NCI-H526 (cell line): ENCODE results near the gene HDC.

Experiments
- DNase-seq, 2 experiments: peaks; one replicate each; lab custom pipeline; 2025; lab: John Stamatoyannopoulos, UW

HDC gene

GRCh38 chr15:50252556-50252955, 13.0 kb downstream of the HDC start:
- no peak for DNase-seq

DNA sequence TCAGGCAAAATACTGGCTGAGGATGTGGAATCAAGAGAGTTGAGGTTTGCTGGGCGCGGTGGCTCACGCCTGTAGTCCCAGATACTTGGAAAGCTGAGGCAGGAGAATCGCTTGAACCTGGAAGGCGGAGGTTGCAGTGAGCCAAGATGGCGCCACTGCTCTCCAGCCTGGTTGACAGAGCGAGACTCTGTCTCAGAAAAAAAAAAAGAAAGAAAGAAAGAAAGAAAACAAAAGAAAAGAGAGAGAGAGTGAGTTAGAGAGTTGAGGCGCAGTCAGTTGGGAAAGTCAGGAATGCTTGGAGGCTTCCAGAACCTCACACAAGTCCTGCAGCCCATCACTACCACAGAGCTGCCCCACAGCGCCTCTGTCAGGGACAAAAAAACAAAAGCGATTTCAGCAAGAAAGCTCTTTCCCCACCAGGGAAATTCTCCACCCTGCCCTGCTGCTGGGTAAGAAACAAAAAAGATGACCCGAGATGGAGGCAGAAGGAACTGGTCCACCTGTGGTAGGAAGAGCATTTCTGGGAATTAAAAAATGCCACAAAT, 13.8 kb downstream of the HDC start:
- DNase-seq: no peak

DNA sequence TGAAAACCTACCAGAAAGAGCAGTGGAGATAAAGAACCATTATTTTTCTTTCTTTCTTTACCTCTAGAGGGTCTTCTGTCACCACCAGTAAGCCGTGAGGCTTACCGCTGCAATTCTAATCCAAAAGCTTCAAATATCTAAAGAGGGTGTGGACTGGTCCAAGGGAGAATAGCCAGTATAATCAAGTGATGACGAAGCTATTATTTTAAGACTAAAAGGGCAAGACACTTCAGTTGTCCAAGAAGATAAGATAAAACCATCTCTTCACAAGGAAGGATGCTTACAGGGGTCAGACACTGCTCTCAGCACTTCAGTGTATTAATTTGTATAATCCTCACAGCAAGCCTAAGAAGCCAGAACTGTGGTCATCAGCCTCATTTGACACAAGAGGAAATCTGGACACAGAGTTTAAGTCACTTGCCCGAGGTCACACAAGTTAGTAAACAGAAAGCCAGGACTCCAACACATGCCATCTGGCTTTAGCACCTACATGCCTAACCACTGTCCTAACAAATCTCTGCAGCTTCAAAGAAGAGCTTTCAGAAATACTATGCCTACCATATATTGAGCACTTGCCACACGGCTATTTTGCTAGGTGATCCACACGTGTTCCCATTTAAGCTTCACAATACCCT, 14.6 kb downstream of the HDC start:
- no peak for DNase-seq

DNA sequence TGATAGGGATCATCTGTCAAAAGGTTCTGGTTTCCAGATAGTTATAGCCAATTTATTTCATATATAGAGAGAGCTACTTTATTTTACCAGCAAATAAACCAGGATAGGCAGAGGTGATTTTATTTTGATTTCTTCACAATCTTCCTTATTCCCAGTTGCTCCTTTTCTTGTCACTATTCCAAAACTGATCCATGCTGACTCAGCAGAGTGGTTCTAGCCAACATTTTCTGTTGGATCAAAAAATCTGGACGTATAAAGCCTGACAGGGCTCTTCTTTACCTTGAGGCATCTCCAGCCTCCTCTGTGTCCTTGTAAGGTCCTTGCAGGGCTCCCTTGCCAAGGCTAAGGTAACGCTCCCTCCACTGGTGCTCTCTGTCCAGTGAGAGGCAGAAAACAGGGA, 15.8 kb downstream of the HDC start:
- DNase-seq: no peak

DNA sequence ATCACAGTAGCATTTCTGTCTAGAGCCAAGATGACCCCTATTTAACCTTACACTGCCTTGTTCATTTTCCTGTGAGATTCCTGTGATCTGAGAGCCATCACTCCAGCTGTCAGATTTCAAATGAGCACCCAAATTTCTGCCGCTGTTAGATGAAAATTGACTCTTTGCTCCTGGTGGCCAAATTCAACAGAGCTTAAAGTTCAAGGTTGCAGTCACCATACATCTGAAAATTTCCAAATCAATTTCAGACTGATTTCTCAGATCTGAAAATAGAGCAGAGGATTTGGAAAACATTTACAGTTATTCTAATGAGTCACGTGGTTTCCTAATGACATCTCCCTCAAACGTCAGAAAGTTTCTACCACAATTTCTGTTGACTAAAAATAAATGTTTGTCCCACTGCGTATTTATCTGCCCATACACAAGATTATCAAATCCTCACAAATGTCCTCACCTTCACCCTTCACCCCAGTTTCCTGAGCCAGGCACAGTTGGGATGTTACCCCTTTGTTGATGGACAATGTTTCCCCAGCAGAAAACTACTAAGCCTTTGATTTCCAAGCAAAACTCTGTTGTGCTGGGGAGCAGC, 16.4 kb downstream of the HDC start:
- DNase-seq: no peak

DNA sequence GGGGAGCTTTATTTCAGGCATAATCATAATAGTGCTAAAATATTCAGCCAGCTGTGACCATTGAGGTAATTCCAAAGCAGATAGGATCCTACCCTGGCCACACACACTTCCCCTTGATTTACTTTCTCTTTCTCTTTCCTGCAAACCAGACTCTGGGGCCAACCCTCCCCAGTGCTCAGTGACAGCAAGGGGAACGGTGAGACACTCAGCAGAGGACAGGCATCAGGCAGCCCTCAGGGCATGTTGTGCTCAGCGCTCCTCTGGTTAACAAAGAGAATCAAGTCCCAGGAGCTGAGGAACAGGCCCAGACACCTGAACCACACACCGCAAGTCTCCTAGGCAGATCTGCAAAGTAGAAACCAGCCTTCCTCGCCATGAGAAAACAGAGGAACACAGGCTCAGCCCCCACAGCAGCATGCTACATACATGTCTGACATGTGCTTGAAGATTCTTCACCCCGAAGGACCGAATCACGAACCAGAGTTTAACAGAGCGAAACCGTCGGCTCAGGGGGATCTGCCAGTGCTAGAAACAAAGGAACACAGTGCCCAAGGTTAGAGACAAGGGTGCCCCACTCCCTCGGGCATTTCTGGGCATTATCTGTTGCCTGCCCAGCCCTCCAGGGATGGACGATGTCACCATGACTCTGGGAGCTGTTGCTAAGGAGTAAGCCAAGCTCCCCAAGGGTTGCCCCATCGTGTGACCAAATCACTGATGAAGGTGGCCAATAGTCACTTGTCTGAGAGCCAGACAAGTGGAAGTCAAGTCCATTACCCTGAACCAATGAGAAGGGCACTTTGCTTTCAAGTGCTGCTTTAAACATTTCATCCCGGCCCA, 17.5 kb downstream of the HDC start:
- DNase-seq: no peak

GRCh38 chr15:50246631-50247030, 18.9 kb downstream of the HDC start:
- no peak for DNase-seq

GRCh38 chr15:50244959-50245624, 20.4 kb downstream of the HDC start:
- DNase-seq: no peak

GRCh38 chr15:50244153-50244552, 21.4 kb downstream of the HDC start:
- no peak for DNase-seq

- DNase-seq: no peak
Measured at GRCh38 chr15:50241684-50242450, 23.7 kb downstream of the HDC start.

DNA sequence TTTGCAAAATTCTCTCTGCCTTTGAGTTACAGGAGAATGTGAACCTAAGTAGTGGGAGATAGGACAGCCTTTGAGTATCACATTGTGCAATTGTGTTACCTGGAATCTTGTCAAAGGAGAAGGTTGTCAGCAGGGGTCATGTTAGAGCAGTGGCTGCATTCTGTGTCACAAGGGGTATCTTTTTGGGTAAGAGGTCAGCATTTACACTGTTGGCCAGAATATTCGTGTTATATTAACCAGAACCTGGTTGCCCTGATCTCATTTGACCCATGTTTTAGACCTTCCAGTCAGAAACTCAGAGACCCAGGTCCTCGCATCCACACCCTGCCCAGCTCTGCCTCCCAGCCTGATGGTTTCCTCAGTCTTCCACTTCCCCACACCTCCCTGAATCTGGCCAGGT, 27.3 kb downstream of the HDC start:
- no peak for DNase-seq

DNA sequence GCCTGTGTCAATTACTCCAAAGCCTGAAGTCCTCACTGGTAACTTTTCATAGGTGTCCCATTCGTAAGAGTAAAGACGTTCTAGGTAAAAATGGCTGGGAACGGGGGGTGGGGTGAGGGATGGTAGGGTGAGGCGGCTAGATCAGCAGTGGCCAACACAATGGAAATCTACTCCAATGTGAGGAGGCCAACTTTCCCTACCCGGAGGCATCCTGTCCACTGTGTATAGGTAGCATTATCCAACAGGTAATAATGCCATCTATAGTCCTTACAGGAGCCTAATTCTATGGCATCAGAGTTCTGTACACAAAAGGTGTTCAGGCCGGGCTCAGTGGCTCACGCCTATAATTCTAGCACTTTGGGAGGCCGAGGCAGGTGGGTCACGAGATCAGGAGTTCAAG, 29.1 kb downstream of the HDC start:
- DNase-seq: no peak

DNA sequence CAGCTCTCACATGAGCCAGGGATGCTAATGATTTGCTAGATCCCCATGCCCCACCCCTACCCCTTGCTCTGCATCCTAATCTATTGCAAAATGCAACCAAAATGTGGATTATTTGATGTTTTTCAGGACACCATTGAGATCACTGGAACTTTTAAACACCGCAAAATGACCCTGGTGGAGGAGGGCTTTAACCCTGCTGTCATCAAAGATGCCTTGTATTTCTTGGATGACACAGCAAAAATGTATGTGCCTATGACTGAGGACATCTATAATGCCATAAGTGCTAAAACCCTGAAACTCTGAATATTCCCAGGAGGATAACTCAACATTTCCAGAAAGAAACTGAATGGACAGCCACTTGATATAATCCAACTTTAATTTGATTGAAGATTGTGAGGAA, 29.7 kb downstream of the HDC start:
- DNase-seq: no peak

DNA sequence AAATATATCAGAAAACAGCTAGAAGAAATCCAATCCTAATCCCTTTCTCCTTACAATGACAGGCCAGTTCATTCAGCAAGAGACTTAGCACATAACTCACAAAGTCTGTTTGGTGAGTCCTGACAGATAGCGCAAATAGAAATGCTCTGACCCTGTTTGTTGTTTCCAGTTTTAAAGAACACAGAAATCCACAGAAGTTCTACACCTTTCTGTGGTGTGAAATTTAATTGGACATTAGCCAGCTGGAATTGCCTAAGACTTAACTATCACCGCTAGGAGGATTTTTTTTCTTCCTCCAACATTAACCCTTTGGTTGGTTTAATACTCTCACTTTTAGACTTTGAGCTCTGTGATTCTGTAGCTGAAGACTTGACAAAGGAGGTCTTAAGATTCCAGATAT, 30.8 kb downstream of the HDC start:
- no peak for DNase-seq

GRCh38 chr15:50233192-50233736, 32.3 kb downstream of the HDC start:
- no peak for DNase-seq

GRCh38 chr15:50232791-50233190, 32.7 kb downstream of the HDC start:
- no peak for DNase-seq

GRCh38 chr15:50231761-50232160, 33.8 kb downstream of the HDC start:
- no peak for DNase-seq

DNA sequence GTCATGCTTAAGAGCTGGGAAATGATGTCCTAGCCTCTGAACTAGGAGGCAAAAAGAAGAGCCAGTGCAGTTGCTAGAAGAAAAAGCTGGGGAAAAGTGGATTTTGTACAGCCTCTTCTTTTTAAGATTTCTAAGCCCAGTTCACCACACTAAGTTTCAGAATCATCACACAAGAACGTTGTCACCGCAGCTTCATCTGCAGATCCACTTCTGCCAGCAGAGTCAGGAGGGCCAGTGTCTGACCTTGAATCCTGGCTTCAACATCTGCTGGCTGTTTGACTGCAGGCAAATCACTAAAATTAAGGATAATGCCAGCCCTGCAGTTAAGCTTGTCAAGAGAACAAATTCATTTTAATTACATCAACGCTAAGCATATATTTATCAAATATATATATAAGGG, 36.2 kb downstream of the HDC start:
- no peak for DNase-seq

DNA sequence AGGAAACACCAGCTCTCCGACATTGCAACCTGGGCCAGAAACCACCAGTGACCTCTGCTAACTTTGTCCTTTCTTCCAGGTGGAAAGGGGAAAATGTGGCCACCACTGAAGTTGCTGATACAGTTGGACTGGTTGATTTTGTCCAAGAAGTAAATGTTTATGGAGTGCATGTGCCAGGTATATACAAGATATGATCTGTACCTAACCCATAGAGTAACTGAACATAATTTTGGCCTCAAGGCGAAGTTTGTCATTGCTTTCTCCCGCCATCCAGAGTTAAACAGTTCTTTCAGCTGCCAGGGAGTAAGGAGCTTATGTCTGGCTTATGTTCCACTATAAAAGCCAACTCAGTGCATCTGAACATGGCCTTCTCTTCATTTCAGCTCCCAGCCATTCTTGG, 36.7 kb downstream of the HDC start:
- DNase-seq: no peak

- DNase-seq: no peak
Measured at GRCh38 chr15:50227076-50227475, 38.5 kb downstream of the HDC start.

DNA sequence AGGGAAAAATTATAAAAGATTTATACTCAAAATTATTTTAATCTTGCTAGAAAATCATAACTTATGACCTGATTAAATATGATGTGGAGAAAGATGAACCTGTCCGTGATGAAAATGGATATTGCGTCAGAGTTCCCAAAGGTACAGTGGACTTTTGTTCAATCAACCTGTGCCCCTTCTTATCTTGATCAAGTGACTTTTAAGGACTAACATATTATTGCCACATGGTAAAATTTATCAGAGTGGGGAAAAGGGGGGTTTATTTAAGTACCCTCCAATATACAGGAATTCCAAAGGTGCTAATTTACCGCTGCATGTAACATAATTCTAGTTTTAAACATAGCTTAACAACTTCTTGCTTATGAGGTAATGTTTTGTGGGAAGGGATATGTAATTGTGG, 39.6 kb downstream of the HDC start:
- DNase-seq: no peak

- no peak for DNase-seq
Measured at GRCh38 chr15:50225057-50225456, 40.5 kb downstream of the HDC start.
